A549 (cell line): Measurements from ENCODE around the gene RPS10. TPM values are rescaled to one million over a fixed set of nuclear protein-coding genes. Genes with fewer than 3 reads are reported as not detected.

Experiments used
- ATAC-seq, 2 experiments: fragments of 200-7000 bp in 1 of 2; fragments of >200 bp in 1 of 2; cut with Nextera tagmentation in 1 of 2; cut with Tn5 transposase in 1 of 2; 3 replicates each; pipeline versions ENCODE4 v1.8.0 to v1.9.1; 2018 to 2020; ENCODE audit warnings: mild to moderate bottlenecking in 1 of 2, moderate library complexity in 1 of 2
- CTCF ChIA-PET: fragments of 300-600 bp; sonication (Branson Sonifier 250); formaldehyde crosslinking; extraction: SDS; loops from one replicate; lab custom pipeline; 2021; ENCODE audit warnings: antibody characterized with exemption, inconsistent platforms; lab: Yijun Ruan, JAX
- POLR2A ChIA-PET: fragments of 350-600 bp; formaldehyde crosslinking; extraction: SDS; loops from one replicate; lab custom pipeline; 2021; ENCODE audit warnings: antibody characterized with exemption, inconsistent platforms; lab: Yijun Ruan, JAX
- DNase-seq, 2 experiments: peaks; one replicate each; pipeline versions ENCODE4 v3.0.0 to v3.0.0-alpha.2; 2011 to 2016; ENCODE audit warnings: low read depth in 1 of 2, low spot score in 1 of 2
- FAIRE-seq: peaks from 2 replicates; lab custom pipeline; 2011; peaks lifted over from hg19 to GRCh38; lab: Jason Lieb, UNC
- H3K27ac ChIP-seq, 2 experiments: fragments of >200 bp; sonication (Bioruptor Twin); formaldehyde crosslinking; 3 replicates each; pipeline ENCODE4 v1.5.1; 2016 to 2017
- H3K4me1 ChIP-seq: fragments of >200 bp; sonication (Bioruptor Twin); formaldehyde crosslinking; 3 replicates; pipeline ENCODE4 v1.6.1; 2016
- H3K4me2 ChIP-seq: fragments of >200 bp; sonication (Bioruptor Twin); formaldehyde crosslinking; 3 replicates; pipeline ENCODE4 v1.6.1; 2016
- H3K4me3 ChIP-seq: fragments of >200 bp; sonication (Bioruptor Twin); formaldehyde crosslinking; 3 replicates; pipeline ENCODE4 v1.5.1; 2016
- H3K9me3 ChIP-seq: fragments of >200 bp; sonication (Bioruptor Twin); formaldehyde crosslinking; 3 replicates; pipeline ENCODE4 v1.6.1; 2016
- BHLHE40 ChIP-seq: IDR thresholded peaks from 2 replicates; pipeline ENCODE4 v1.6.1; 2012; ENCODE audit warnings: low read depth, low read length, inconsistent platforms
- EHF ChIP-seq: fragments of 250-450 bp; sonication (Bioruptor Pico); IDR thresholded peaks from 2 replicates; pipeline ENCODE4 v1.5.0; 2020; ENCODE audit warnings: mild to moderate bottlenecking
- FOSB ChIP-seq: fragments of 250-450 bp; sonication (Bioruptor Pico); IDR thresholded peaks from 2 replicates; pipeline ENCODE4 v1.5.0; 2020; ENCODE audit warnings: mild to moderate bottlenecking, moderate library complexity
- HOXB13 ChIP-seq: fragments of 250-450 bp; sonication (Bioruptor Pico); IDR thresholded peaks from 2 replicates; pipeline ENCODE4 v1.5.0; 2020; ENCODE audit warnings: low read depth, mild to moderate bottlenecking, moderate library complexity
- HOXB5 ChIP-seq: fragments of 250-450 bp; sonication (Bioruptor Pico); IDR thresholded peaks from 2 replicates; pipeline ENCODE4 v1.5.0; 2020; ENCODE audit warnings: mild to moderate bottlenecking, moderate library complexity
- KDM1A ChIP-seq: fragments of 200-600 bp; sonication (generic); IDR thresholded peaks from 2 replicates; pipeline ENCODE4 v1.6.1; 2016; ENCODE audit warnings: low read depth, mild to moderate bottlenecking
- KDM5A ChIP-seq: fragments of 200-600 bp; sonication (generic); IDR thresholded peaks from 2 replicates; pipeline ENCODE4 v1.6.1; 2016; ENCODE audit warnings: antibody characterized with exemption, mild to moderate bottlenecking
- NFE2L2 ChIP-seq: fragments of 150-350 bp; conservative IDR thresholded peaks from 2 replicates; pipeline ENCODE4 v1.6.1; 2014; ENCODE audit warnings: low read length
- POLR2AphosphoS2 ChIP-seq: conservative IDR thresholded peaks from 2 replicates; pipeline ENCODE4 v1.6.1; 2012; ENCODE audit warnings: low read length, improper control_type of control experiment, inconsistent platforms
- RAD21 ChIP-seq, 2 experiments: fragments of >200 bp in 1 of 2; sonication (Bioruptor Twin) in 1 of 2; formaldehyde crosslinking in 1 of 2; IDR thresholded peaks in 1 of 2; conservative IDR thresholded peaks in 1 of 2; 2 replicates in 1 of 2; 3 replicates in 1 of 2; pipeline ENCODE4 v1.6.1; 2012 to 2018; ENCODE audit warnings: inconsistent platforms in 1 of 2
- RARB ChIP-seq: fragments of 250-450 bp; sonication (Bioruptor Pico); IDR thresholded peaks from 2 replicates; pipeline ENCODE4 v1.8.0; 2021; ENCODE audit warnings: mild to moderate bottlenecking, moderate library complexity
- RNF2 ChIP-seq: fragments of 200-600 bp; sonication (generic); IDR thresholded peaks from 2 replicates; pipeline ENCODE4 v1.6.1; 2016; ENCODE audit warnings: low read depth, mild to moderate bottlenecking, antibody characterized with exemption, moderate library complexity, borderline replicate concordance
- SMC3 ChIP-seq: fragments of >200 bp; sonication (Bioruptor Twin); formaldehyde crosslinking; IDR thresholded peaks from 3 replicates; pipeline ENCODE4 v1.6.1; 2018; ENCODE audit warnings: inconsistent platforms
- SREBF2 ChIP-seq: fragments of 450-650 bp; IDR thresholded peaks from 2 replicates; pipeline ENCODE4 v1.6.1; 2014; ENCODE audit warnings: mild to moderate bottlenecking, moderate library complexity
- ZSCAN20 ChIP-seq: fragments of 250-450 bp; sonication (Bioruptor Pico); IDR thresholded peaks from 2 replicates; pipeline ENCODE4 v1.8.0; 2022; ENCODE audit warnings: mild to moderate bottlenecking, moderate library complexity
- WGBS: methylation state at CpG from one replicate; pipeline ENCODE4 v1.1.6; 2017; ENCODE audit errors: missing lambda C conversion rate; 5-methylcytosine and 5-hydroxymethylcytosine counted together
- polyA plus RNA-seq, 4 experiments: library from polyadenylated mRNA; depleted of rRNA in 3 of 4; stranded (reverse); fragments of >200 nt; fragmentation: RNase III in 1 of 4; extraction: RNeasy Plus Mini Kit Qiagen cat#74134 plus additional on column Dnase treatment in 1 of 4; gene quantifications; 2 replicates in 3 of 4; 3 replicates in 1 of 4; pipeline ENCODE4 v1.2.3, GENCODE V29; 2011 to 2017
- TF ChIP-seq, protein P1 (sequence below): fragments of >200 bp; sonication (Bioruptor Twin); formaldehyde crosslinking; IDR thresholded peaks from 3 replicates; pipeline ENCODE4 v1.5.1; 2016
- TF ChIP-seq, protein P2 (sequence below): IDR thresholded peaks from 2 replicates; pipeline ENCODE4 v1.6.1; 2012; ENCODE audit warnings: low read depth, borderline replicate concordance
- TF ChIP-seq, protein P3 (sequence below): fragments of 250-450 bp; sonication (Bioruptor Pico); IDR thresholded peaks from 2 replicates; pipeline ENCODE4 v1.5.0; 2021; ENCODE audit warnings: mild to moderate bottlenecking, moderate library complexity, borderline replicate concordance
- TF ChIP-seq, protein P4 (sequence below): fragments of 250-450 bp; sonication (Bioruptor Pico); IDR thresholded peaks from 2 replicates; pipeline ENCODE4 v1.5.0; 2020; ENCODE audit warnings: low read depth, mild to moderate bottlenecking, moderate library complexity

RPS10 gene
- polyA plus RNA-seq, 2 of the 4 experiments (the other 2 are of a cell fraction) = 1,532 to 1,783 TPM

DNA sequence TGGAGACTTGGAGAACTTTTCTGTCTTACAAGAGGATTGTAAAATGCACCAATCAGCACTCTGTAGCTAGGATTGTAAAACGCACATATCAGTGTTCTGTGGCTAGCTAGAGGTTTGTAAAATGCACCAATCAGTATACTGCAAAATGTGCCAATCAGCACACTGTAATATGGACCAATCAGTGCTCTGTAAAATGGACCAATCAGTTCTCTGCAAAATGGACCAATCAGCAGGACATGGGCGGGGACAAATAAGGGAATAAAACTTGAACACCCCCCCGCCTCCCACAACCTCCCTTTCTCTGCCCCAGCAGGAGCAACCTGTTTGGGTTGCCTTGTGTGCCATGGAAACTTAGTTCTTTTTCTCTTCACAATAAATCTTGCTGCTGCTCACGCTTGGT, 12.8 kb upstream of the RPS10 start:
- Histone ChIP-seq H3K4me2 (no peak overlapping the region), H3K27ac (no peak overlapping the region), H3K4me3 (no peak overlapping the region), H3K9me3 (no peaks in the 10 kb centered on the region), H3K4me1 (no peaks in the 10 kb centered on the region)
- no peak for ATAC-seq
- TF ChIP-seq ZSCAN20 (CRISPR knock-in tag) (no peak), RAD21 (conservative IDR thresholded peaks at IDR 0.05 in 1 of 2, IDR thresholded peaks at IDR 0.05 in 1 of 2) (no peak), HOXB13 (CRISPR knock-in tag) (no peak), NFE2L2 (no peak), KDM5A (no peak), RARB (CRISPR knock-in tag) (no peak), POLR2AphosphoS2 (no peak), HOXB5 (CRISPR knock-in tag) (no peak), FOSB (CRISPR knock-in tag) (no peak), SREBF2 (no peak), EHF (CRISPR knock-in tag) (no peak), KDM1A (no peak), BHLHE40 (no peak), SMC3 (no peak)
- TF ChIP-seq, protein P1, sequence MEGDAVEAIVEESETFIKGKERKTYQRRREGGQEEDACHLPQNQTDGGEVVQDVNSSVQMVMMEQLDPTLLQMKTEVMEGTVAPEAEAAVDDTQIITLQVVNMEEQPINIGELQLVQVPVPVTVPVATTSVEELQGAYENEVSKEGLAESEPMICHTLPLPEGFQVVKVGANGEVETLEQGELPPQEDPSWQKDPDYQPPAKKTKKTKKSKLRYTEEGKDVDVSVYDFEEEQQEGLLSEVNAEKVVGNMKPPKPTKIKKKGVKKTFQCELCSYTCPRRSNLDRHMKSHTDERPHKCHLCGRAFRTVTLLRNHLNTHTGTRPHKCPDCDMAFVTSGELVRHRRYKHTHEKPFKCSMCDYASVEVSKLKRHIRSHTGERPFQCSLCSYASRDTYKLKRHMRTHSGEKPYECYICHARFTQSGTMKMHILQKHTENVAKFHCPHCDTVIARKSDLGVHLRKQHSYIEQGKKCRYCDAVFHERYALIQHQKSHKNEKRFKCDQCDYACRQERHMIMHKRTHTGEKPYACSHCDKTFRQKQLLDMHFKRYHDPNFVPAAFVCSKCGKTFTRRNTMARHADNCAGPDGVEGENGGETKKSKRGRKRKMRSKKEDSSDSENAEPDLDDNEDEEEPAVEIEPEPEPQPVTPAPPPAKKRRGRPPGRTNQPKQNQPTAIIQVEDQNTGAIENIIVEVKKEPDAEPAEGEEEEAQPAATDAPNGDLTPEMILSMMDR = no peak
- TF ChIP-seq, protein P2, sequence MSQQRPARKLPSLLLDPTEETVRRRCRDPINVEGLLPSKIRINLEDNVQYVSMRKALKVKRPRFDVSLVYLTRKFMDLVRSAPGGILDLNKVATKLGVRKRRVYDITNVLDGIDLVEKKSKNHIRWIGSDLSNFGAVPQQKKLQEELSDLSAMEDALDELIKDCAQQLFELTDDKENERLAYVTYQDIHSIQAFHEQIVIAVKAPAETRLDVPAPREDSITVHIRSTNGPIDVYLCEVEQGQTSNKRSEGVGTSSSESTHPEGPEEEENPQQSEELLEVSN = no peak
- TF ChIP-seq, protein P3, sequence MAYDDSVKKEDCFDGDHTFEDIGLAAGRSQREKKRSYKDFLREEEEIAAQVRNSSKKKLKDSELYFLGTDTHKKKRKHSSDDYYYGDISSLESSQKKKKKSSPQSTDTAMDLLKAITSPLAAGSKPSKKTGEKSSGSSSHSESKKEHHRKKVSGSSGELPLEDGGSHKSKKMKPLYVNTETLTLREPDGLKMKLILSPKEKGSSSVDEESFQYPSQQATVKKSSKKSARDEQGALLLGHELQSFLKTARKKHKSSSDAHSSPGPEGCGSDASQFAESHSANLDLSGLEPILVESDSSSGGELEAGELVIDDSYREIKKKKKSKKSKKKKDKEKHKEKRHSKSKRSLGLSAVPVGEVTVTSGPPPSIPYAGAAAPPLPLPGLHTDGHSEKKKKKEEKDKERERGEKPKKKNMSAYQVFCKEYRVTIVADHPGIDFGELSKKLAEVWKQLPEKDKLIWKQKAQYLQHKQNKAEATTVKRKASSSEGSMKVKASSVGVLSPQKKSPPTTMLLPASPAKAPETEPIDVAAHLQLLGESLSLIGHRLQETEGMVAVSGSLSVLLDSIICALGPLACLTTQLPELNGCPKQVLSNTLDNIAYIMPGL (CRISPR knock-in tag) = no peak
- TF ChIP-seq, protein P4, sequence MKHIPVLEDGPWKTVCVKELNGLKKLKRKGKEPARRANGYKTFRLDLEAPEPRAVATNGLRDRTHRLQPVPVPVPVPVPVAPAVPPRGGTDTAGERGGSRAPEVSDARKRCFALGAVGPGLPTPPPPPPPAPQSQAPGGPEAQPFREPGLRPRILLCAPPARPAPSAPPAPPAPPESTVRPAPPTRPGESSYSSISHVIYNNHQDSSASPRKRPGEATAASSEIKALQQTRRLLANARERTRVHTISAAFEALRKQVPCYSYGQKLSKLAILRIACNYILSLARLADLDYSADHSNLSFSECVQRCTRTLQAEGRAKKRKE = no peak
- no peak for DNase-seq
- FAIRE-seq = no peak
- 43% methylated on average over 4 of the region's 4 CpGs for WGBS
- POLR2A ChIA-PET = no interaction called here
- CTCF ChIA-PET = interaction anchor here (0.6 kb wide), 1 partner anchor 302 kb away, joined by 3 read pairs; no protein-coding TSS in a partner anchor

DNA sequence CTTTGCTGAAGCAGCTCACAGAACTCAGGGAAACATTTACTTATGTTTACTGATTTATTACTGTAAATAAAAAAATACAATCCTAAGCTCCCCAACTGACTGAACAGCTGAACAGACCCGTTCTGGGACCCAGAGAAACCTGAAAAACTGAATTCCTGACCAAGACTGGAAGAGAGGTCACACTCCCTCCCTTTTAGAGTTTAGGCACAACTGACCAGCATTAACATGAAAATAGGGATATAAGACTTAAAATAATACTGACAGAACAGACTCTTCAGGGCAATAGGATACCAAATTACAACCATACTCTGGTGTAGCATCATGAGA, 11.7 kb upstream of the RPS10 start:
- H3K4me1 ChIP-seq = no peaks in the 10 kb centered on the region
- 33% methylated on average over 1 of the region's 1 CpG for WGBS
- no peak overlapping the region for H3K4me2 ChIP-seq
- ATAC-seq (no peak), DNase-seq (no peak), FAIRE-seq (no peak)
- ChIA-PET POLR2A (no interaction called here), CTCF (interaction anchor here (1.1 kb wide), 1 partner anchor 12 kb away, joined by 3 read pairs; no protein-coding TSS in a partner anchor)
- no peak for TF ChIP-seq RNF2
- no peak overlapping the region for H3K4me3 ChIP-seq
- H3K9me3 ChIP-seq = no peaks in the 10 kb centered on the region
- H3K27ac ChIP-seq = no peak overlapping the region
